Activated CD8-positive, alpha-beta T cell treated with anti-CD3 and anti-CD28 coated beads, Interleukin-2, amount 10 ng/mL, durations not matched to agents 7 days and 5 days (primary cell): ENCODE measurements around the gene CC2D2A. TPM values are rescaled to one million over a fixed set of nuclear protein-coding genes. Genes with fewer than 3 reads are reported as not detected.

Experiments used
- ATAC-seq: fragments of 150-1000 bp; cut with Tn5 transposase; one replicate; pipeline ENCODE4 v1.10.0; 2021; ENCODE audit warnings: moderate library complexity
- CTCF ChIA-PET: fragments of 350-600 bp; sonication (Branson Sonifier 250); formaldehyde crosslinking; loops from one replicate; lab custom pipeline; 2021; ENCODE audit warnings: antibody characterized with exemption; lab: Charles Lee
- POLR2A ChIA-PET: fragments of 350-600 bp; sonication (Branson Sonifier 250); formaldehyde crosslinking; loops from one replicate; lab custom pipeline; 2021; ENCODE audit warnings: antibody characterized with exemption; lab: Charles Lee
- DNase-seq: peaks from one replicate; pipeline ENCODE4 v3.0.0-alpha.2; 2020
- H3K27ac Mint-ChIP-seq: one replicate; pipeline ENCODE4 v1.8.0; 2021; ENCODE audit warnings: mild to moderate bottlenecking, mixed read lengths
- H3K27me3 Mint-ChIP-seq: one replicate; pipeline ENCODE4 v1.8.0; 2021; ENCODE audit warnings: low read depth, mixed read lengths
- H3K36me3 Mint-ChIP-seq: one replicate; pipeline ENCODE4 v1.8.0; 2021; ENCODE audit warnings: low read depth, mixed read lengths
- H3K4me1 Mint-ChIP-seq: one replicate; pipeline ENCODE4 v1.8.0; 2021; ENCODE audit warnings: low read depth, mixed read lengths
- H3K4me3 Mint-ChIP-seq: one replicate; pipeline ENCODE4 v1.8.0; 2021; ENCODE audit warnings: mild to moderate bottlenecking, mixed read lengths
- H3K9me3 Mint-ChIP-seq: one replicate; pipeline ENCODE4 v1.8.0; 2022; ENCODE audit warnings: mixed read lengths; ENCODE audit not compliant: insufficient read depth
- total RNA-seq, 2 experiments: library from RNA; stranded (reverse); gene quantifications; one replicate each; pipeline ENCODE4 v1.2.3, GENCODE V29; 2021

Gene CC2D2A
- total RNA-seq, 2 experiments from 2014 or later, result not detected

- Mint-ChIP-seq H3K4me3 (no peak overlapping the region), H3K4me1 (peaks cover 10% of the 10 kb centered on the region), H3K36me3 (no peaks in the 10 kb centered on the region), H3K27ac (no peak overlapping the region), H3K9me3 (no peaks in the 10 kb centered on the region), H3K27me3 (peaks cover 4% of the 10 kb centered on the region)
- POLR2A ChIA-PET, result no interaction called here
- CTCF ChIA-PET, result interaction anchor here (0.8 to 2.8 kb wide), 6 partner anchors 9 to 413 kb away, joined by 3 to 32 read pairs (median 3); no protein-coding TSS in a partner anchor
- ATAC-seq, result no peak
- DNase-seq, result no peak
Observed at GRCh38 chr4:15470128-15470475, 420 bp downstream of the CC2D2A start.

GRCh38 chr4:15476396-15476795 is 6.7 kb downstream of the CC2D2A start:
- no peaks in the 10 kb centered on the region for H3K4me1 Mint-ChIP-seq

GRCh38 chr4:15478724-15479088 is 9.0 kb downstream of the CC2D2A start:
- Mint-ChIP-seq H3K27ac (no peak overlapping the region), H3K9me3 (no peaks in the 10 kb centered on the region), H3K4me3 (no peak overlapping the region), H3K4me1 (no peaks in the 10 kb centered on the region), H3K36me3 (no peaks in the 10 kb centered on the region), H3K27me3 (no peaks in the 10 kb centered on the region)
- no peak for DNase-seq
- POLR2A ChIA-PET, result no interaction called here
- ATAC-seq, result no peak
- CTCF ChIA-PET, result interaction anchor here (1.2 to 1.4 kb wide), 3 partner anchors 21 to 478 kb away, joined by 5 to 10 read pairs (median 5); partner anchors contain the start of gene FBXL5

More at GRCh38 chr4:15476396-15476795, 6.7 kb downstream of the CC2D2A start:
- DNase-seq (no peak), ATAC-seq (no peak)
- Mint-ChIP-seq H3K9me3 (no peaks in the 10 kb centered on the region), H3K27me3 (peaks cover under 1% of the 10 kb centered on the region), H3K27ac (no peak overlapping the region), H3K36me3 (no peaks in the 10 kb centered on the region), H3K4me3 (no peak overlapping the region)
- POLR2A ChIA-PET, result no interaction called here
- CTCF ChIA-PET, result interaction anchor here (1.0 to 1.8 kb wide), 2 partner anchors 173 to 480 kb away, joined by 3 to 6 read pairs; no protein-coding TSS in a partner anchor

- peak; percentile 47 for ATAC-seq
- CTCF ChIA-PET, result interaction anchor here (0.7 to 2.2 kb wide), 9 partner anchors 9 to 477 kb away, joined by 3 to 11 read pairs (median 5); partner anchors contain the start of genes CC2D2A and FBXL5
- H3K27me3 Mint-ChIP-seq, result no peaks in the 10 kb centered on the region
- no peak overlapping the region for H3K4me3 Mint-ChIP-seq
- no peaks in the 10 kb centered on the region for H3K9me3 Mint-ChIP-seq
- H3K27ac Mint-ChIP-seq, result no peak overlapping the region
- POLR2A ChIA-PET, result no interaction called here
- H3K36me3 Mint-ChIP-seq, result no peaks in the 10 kb centered on the region
- DNase-seq, result no peak
- no peaks in the 10 kb centered on the region for H3K4me1 Mint-ChIP-seq
Observed at GRCh38 chr4:15479089-15479912, 9.6 kb downstream of the CC2D2A start.

DNA sequence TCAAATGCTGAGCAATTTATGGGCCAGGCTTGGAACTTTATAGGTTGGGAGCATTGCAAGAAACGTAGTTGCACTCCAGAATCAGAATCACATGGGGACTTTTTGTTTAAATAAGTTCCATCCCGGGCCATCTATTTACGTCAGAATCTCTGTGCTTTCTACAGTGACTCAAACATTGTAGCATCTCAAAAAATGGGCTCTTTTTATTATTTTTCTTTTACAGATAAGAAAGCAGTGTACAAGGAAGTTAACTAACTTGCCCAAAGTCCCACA is 10.2 kb downstream of the CC2D2A start:
- Mint-ChIP-seq H3K4me3 (no peak overlapping the region), H3K27me3 (no peaks in the 10 kb centered on the region), H3K36me3 (no peaks in the 10 kb centered on the region), H3K27ac (no peak overlapping the region), H3K4me1 (no peaks in the 10 kb centered on the region), H3K9me3 (no peaks in the 10 kb centered on the region)
- ChIA-PET POLR2A (no interaction called here), CTCF (interaction anchor here (0.9 to 2.2 kb wide), 8 partner anchors 9 to 476 kb away, joined by 3 to 11 read pairs (median 6); partner anchors contain the start of genes CC2D2A and FBXL5)
- no peak for DNase-seq
- no peak for ATAC-seq

DNA sequence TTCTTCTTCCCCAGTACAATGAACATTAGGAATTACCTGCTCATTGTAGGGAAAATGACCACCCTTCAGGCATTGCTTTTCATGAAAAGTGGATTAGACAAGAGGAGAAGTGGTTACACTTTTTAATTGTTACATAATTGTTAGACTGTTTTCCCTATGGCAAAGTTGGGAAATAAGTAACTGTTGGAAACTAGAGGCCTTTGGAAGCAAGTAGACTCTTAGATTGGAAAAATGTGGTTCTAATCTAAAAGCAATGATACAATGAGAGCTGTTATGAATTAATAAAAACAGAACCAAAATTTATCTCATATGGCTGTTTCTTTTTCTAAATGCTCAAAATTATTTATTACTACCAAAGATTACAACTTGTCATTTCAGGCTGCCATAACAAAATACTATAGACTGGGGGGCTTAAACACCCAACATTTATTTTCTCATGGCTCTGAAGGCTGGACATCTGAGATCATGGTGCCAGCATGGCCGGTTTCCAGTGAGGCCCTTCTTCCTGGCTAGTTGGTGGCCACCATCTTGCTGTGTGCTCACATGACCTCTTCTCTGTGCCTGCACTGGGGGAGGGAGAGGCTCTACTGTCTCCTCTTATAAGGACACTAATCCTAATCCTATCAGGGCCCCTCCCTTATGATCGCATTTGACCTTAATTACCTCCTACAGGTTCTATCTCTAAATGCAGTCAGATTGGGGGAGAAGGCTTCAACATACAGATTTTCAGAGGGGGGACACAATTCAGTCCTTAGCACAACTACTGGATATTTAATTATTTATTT is 12.5 kb downstream of the CC2D2A start:
- no peaks in the 10 kb centered on the region for H3K36me3 Mint-ChIP-seq
- ChIA-PET CTCF (interaction anchor here (1.0 kb wide), 1 partner anchor 57 kb away, joined by 3 read pairs; no protein-coding TSS in a partner anchor), POLR2A (no interaction called here)
- H3K9me3 Mint-ChIP-seq, result no peaks in the 10 kb centered on the region
- H3K4me3 Mint-ChIP-seq, result no peak overlapping the region
- no peaks in the 10 kb centered on the region for H3K4me1 Mint-ChIP-seq
- no peak for ATAC-seq
- H3K27me3 Mint-ChIP-seq, result peaks cover 3% of the 10 kb centered on the region
- H3K27ac Mint-ChIP-seq, result no peak overlapping the region
- no peak for DNase-seq

DNA sequence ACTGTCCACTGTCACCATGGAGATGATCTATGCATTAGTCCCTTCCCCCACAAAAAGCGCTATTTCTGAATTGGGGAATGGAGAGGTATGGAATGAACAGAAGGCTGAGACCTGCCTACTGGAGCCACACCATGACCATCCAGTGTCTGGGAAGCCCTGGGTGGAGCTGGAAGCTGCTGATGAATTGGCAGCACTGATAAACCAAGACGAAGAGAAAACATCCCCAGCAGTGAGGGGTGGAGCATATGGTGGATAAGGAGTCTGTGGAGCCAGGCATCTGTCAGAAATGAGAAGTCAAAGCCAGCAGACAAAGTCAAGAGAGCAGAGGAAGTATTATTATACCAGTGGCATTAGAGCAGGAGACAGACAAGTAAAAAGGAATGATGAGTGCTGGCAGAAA is 13.2 kb downstream of the CC2D2A start:
- ATAC-seq, result no peak
- POLR2A ChIA-PET, result no interaction called here
- H3K27ac Mint-ChIP-seq, result no peak overlapping the region
- DNase-seq, result no peak
- no peaks in the 10 kb centered on the region for H3K9me3 Mint-ChIP-seq
- H3K4me1 Mint-ChIP-seq, result no peaks in the 10 kb centered on the region
- H3K36me3 Mint-ChIP-seq, result no peaks in the 10 kb centered on the region
- no peak overlapping the region for H3K4me3 Mint-ChIP-seq
- CTCF ChIA-PET, result no interaction called here
- H3K27me3 Mint-ChIP-seq, result peaks cover 6% of the 10 kb centered on the region

- ChIA-PET CTCF (no interaction called here), POLR2A (no interaction called here)
- H3K27ac Mint-ChIP-seq, result no peak overlapping the region
- peaks cover 6% of the 10 kb centered on the region for H3K27me3 Mint-ChIP-seq
- DNase-seq (no peak), ATAC-seq (no peak)
- H3K9me3 Mint-ChIP-seq, result peaks cover 8% of the 10 kb centered on the region
- H3K4me1 Mint-ChIP-seq, result no peaks in the 10 kb centered on the region
- H3K4me3 Mint-ChIP-seq, result no peak overlapping the region
- no peaks in the 10 kb centered on the region for H3K36me3 Mint-ChIP-seq
Observed at GRCh38 chr4:15488136-15488535, 18.5 kb downstream of the CC2D2A start.

GRCh38 chr4:15488658-15489470 is 19.2 kb downstream of the CC2D2A start:
- ChIA-PET POLR2A (no interaction called here), CTCF (no interaction called here)
- Mint-ChIP-seq H3K4me3 (no peak overlapping the region), H3K27me3 (peaks cover 6% of the 10 kb centered on the region), H3K4me1 (no peaks in the 10 kb centered on the region), H3K27ac (no peak overlapping the region), H3K9me3 (peaks cover 8% of the 10 kb centered on the region), H3K36me3 (no peaks in the 10 kb centered on the region)
- DNase-seq (no peak), ATAC-seq (no peak)

DNA sequence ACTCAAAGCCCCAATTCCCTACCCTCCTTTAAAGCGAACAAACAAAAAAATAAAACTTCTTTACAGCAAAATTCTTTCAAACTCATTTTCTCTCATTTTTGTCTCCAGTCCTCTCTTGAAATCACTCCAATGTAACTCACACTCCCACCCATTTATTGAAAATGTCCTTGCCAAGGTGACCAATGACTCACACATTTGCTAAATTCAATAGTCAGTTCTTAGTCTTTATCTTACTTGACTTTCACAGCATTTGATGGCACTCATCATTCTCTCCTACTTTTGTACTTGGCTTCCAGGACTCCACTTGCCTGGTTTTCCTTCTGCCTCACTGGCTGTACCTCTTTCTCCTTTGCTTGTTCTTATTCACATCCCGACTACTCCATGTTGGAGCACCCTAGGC is 19.9 kb downstream of the CC2D2A start:
- ATAC-seq (no peak), DNase-seq (no peak)
- ChIA-PET POLR2A (no interaction called here), CTCF (no interaction called here)
- H3K27ac Mint-ChIP-seq, result no peak overlapping the region
- no peaks in the 10 kb centered on the region for H3K36me3 Mint-ChIP-seq
- peaks cover 6% of the 10 kb centered on the region for H3K27me3 Mint-ChIP-seq
- peaks cover 8% of the 10 kb centered on the region for H3K9me3 Mint-ChIP-seq
- H3K4me1 Mint-ChIP-seq, result no peaks in the 10 kb centered on the region
- H3K4me3 Mint-ChIP-seq, result no peak overlapping the region

- no peak overlapping the region for H3K4me3 Mint-ChIP-seq
- H3K27ac Mint-ChIP-seq, result no peak overlapping the region
- no peak for ATAC-seq
- H3K4me1 Mint-ChIP-seq, result no peaks in the 10 kb centered on the region
- ChIA-PET CTCF (no interaction called here), POLR2A (no interaction called here)
- H3K27me3 Mint-ChIP-seq, result no peaks in the 10 kb centered on the region
- H3K36me3 Mint-ChIP-seq, result no peaks in the 10 kb centered on the region
- H3K9me3 Mint-ChIP-seq, result peaks cover 6% of the 10 kb centered on the region
- no peak for DNase-seq
Observed at GRCh38 chr4:15493411-15493810, 23.7 kb downstream of the CC2D2A start.
